K562 (cell line): ENCODE measurements around the gene INSIG1. TPM values are rescaled to one million over a fixed set of nuclear protein-coding genes. Genes with fewer than 3 reads are reported as not detected.
A peak's percentile ranks its signal among the peaks of the same experiment; 100 is the strongest.

Source experiments
- ATAC-seq: fragments of 200-7000 bp; cut with Tn5 transposase; 3 replicates; pipeline ENCODE4 v1.9.1; 2020; ENCODE audit warnings: moderate library complexity
- BruUV-seq: library from RNA; stranded (reverse); fragments of 400-500 nt; replicated peaks from 2 replicates; lab custom pipeline; 2021; lab: Mats Ljungman, UMichigan
- CTCF ChIA-PET: fragments of 300-600 bp; formaldehyde crosslinking; extraction: SDS; loops from one replicate; lab custom pipeline; 2021; ENCODE audit warnings: low intra/inter-chr PET ratio; lab: Yijun Ruan, JAX
- POLR2A ChIA-PET: fragments of 300-600, 350-650 bp; sonication (Branson Sonifier 250); formaldehyde crosslinking; extraction: SDS; loops from one replicate; lab custom pipeline; 2021; ENCODE audit warnings: antibody characterized with exemption, inconsistent platforms; lab: Yijun Ruan, JAX
- DNase-seq, 4 experiments: peaks; one replicate each; pipeline versions ENCODE4 v3.0.0 to v3.0.0-alpha.2; 2011 to 2018; ENCODE audit warnings: low spot score in 3 of 4, mixed read lengths in 3 of 4; ENCODE audit errors: extremely low read depth in 1 of 4
- FAIRE-seq: peaks from 2 replicates; lab custom pipeline; 2011; peaks lifted over from hg19 to GRCh38; lab: Jason Lieb, UNC
- H2AFZ ChIP-seq: 2 replicates; pipeline ENCODE4 v1.6.0; 2011; ENCODE audit warnings: low read depth, low read length, control low read depth, inconsistent platforms
- H3K27ac ChIP-seq: fragments of 200-600 bp; 3 replicates; pipeline ENCODE4 v1.8.0; 2011; ENCODE audit warnings: low read depth, mild to moderate bottlenecking, control low read depth, inconsistent platforms, low read length, moderate library complexity, mixed read lengths; ENCODE audit errors: extremely low read depth
- H3K27me3 ChIP-seq, 2 experiments: fragments of 300-600 bp in 1 of 2; 2 replicates in 1 of 2; 3 replicates in 1 of 2; pipeline versions ENCODE4 v1.6.0 to v1.8.0; 2011; ENCODE audit warnings: inconsistent platforms in 2 of 2, low read length in 2 of 2, mild to moderate bottlenecking in 1 of 2, mixed read lengths in 1 of 2, moderate library complexity in 1 of 2; ENCODE audit not compliant: control insufficient read depth in 2 of 2, insufficient read depth in 2 of 2
- H3K36me3 ChIP-seq: fragments of 300-600 bp; 3 replicates; pipeline ENCODE4 v1.8.0; 2011; ENCODE audit warnings: mild to moderate bottlenecking, low read length, inconsistent platforms; ENCODE audit not compliant: control insufficient read depth, insufficient read depth
- H3K4me1 ChIP-seq, 2 experiments: fragments of 200-600 bp in 1 of 2; replicated peaks in 1 of 2; 2 replicates in 1 of 2; 3 replicates in 1 of 2; pipeline versions ENCODE4 v1.5.1 to v1.8.0; 2011; ENCODE audit warnings: inconsistent platforms in 2 of 2, low read length in 2 of 2, mild to moderate bottlenecking in 1 of 2, mixed read lengths in 1 of 2, moderate library complexity in 1 of 2; ENCODE audit not compliant: control insufficient read depth in 2 of 2, insufficient read depth in 2 of 2
- H3K4me2 ChIP-seq: 2 replicates; pipeline ENCODE4 v1.6.1; 2011; ENCODE audit warnings: low read length, control low read depth, inconsistent platforms, mixed read lengths; ENCODE audit not compliant: insufficient read depth
- H3K4me3 ChIP-seq: fragments of 200-600 bp; sonication (generic), shearing (Covaris generic); 2 replicates; pipeline ENCODE4 v1.5.1; 2016; ENCODE audit warnings: control low read depth, inconsistent platforms
- H3K79me2 ChIP-seq: fragments of 200-600 bp; 3 replicates; pipeline ENCODE4 v1.8.0; 2011; ENCODE audit warnings: low read length, inconsistent platforms; ENCODE audit not compliant: control insufficient read depth, insufficient read depth
- H3K9ac ChIP-seq, 2 experiments: 2 replicates each; pipeline versions ENCODE4 v1.6.0 to v1.6.1; 2011; ENCODE audit warnings: low read depth in 2 of 2, low read length in 2 of 2, control low read depth in 1 of 2, inconsistent platforms in 1 of 2, mild to moderate bottlenecking in 1 of 2, mixed read lengths in 1 of 2; ENCODE audit not compliant: insufficient read depth in 1 of 2
- H3K9me1 ChIP-seq: one replicate; pipeline ENCODE4 v1.6.0; 2011; ENCODE audit warnings: inconsistent platforms, mild to moderate bottlenecking, low read length, moderate library complexity; ENCODE audit not compliant: control insufficient read depth, insufficient read depth
- H3K9me3 ChIP-seq: replicated peaks from 2 replicates; pipeline ENCODE4 v1.5.1; 2011; ENCODE audit warnings: low read depth, low read length, inconsistent platforms; ENCODE audit not compliant: control insufficient read depth, insufficient read depth
- H4K20me1 ChIP-seq: replicated peaks from 2 replicates; pipeline ENCODE4 v1.6.1; 2011; ENCODE audit warnings: low read length, inconsistent platforms, mixed read lengths; ENCODE audit not compliant: control insufficient read depth, insufficient read depth
- BMI1 ChIP-seq: fragments of 150-350 bp; IDR thresholded peaks from 2 replicates; pipeline ENCODE4 v1.6.1; 2014; ENCODE audit warnings: low read length
- TBL1XR1 ChIP-seq, 2 experiments: IDR thresholded peaks; 2 replicates each; pipeline ENCODE4 v1.6.1; 2012; ENCODE audit warnings: improper control_type of control experiment in 2 of 2, low read length in 2 of 2, mild to moderate bottlenecking in 1 of 2
- ZNF507 ChIP-seq: conservative IDR thresholded peaks from 2 replicates; pipeline ENCODE4 v1.6.1; 2017; ENCODE audit warnings: missing genetic modification characterization, missing compliant biosample characterization
- WGBS: fragments of 100-300 bp; shearing (Covaris generic); methylation state at CpG from one replicate; pipeline ENCODE4 v1.1.6; 2016; ENCODE audit warnings: low coverage, mixed read lengths; ENCODE audit not compliant: insufficient coverage; ENCODE audit errors: missing lambda C conversion rate; 5-methylcytosine and 5-hydroxymethylcytosine counted together
- in situ Hi-C: fragments of 300-500 bp; cut with MboI; formaldehyde crosslinking; loops from 4 replicates; pipeline ENCODE4 v1.15.0; 2018; ENCODE audit warnings: inconsistent platforms, mixed read lengths
- intact Hi-C: fragments of 100-400 bp; cut with micrococcal nuclease; formaldehyde crosslinking; loops from 2 replicates; pipeline ENCODE4 v1.14.2; 2022
- polyA plus RNA-seq, 8 experiments: library from polyadenylated mRNA; depleted of rRNA in 4 of 8; stranded (reverse) in 5 of 8; unstranded in 3 of 8; fragments of >200 nt; fragmentation: Nextera tagmentation in 2 of 8; fragmentation: Illumina TruSeq in 1 of 8; extraction: Ambion mirVana in 2 of 8; extraction: Trizol in 1 of 8; gene quantifications; 2 replicates each; pipeline versions ENCODE4 v1.2.1 to v1.2.3, GENCODE V29; 2011 to 2014; ENCODE audit warnings: inconsistent platforms in 1 of 8, missing spikeins in 1 of 8
- total RNA-seq, 7 experiments: library from RNA; depleted of rRNA in 6 of 7; stranded (reverse); fragments of >200 nt in 6 of 7; fragmentation: Illumina TruSeq in 2 of 7; extraction: Trizol in 2 of 7; gene quantifications; 2 replicates each; pipeline versions ENCODE4 v1.2.1 to v1.2.3, GENCODE V29; 2011 to 2021; ENCODE audit warnings: low replicate concordance in 1 of 7

Gene INSIG1
- total and polyA plus RNA-seq, 9 of the 15 experiments (the other 6 are each of a cell fraction or from before 2014, with no cell fraction given), result 57.1 to 787 (median 238) TPM

- H3K36me3 ChIP-seq, result no peaks in the 10 kb centered on the region
- no peak for TF ChIP-seq TBL1XR1 (IDR thresholded peaks at IDR 0.05; ENCODE audit: low read length in 2 of 2)
- POLR2A ChIA-PET, result interaction anchor here (0.6 to 1.4 kb wide), 4 partner anchors 10 to 24 kb away, joined by 3 to 6 read pairs (median 4); partner anchors contain the start of gene INSIG1
- peaks cover 70 to 84% of the 10 kb centered on the region in 2 experiments for H3K27me3 ChIP-seq
- ATAC-seq (no peak), DNase-seq (no peak), FAIRE-seq (no peak)
- CTCF ChIA-PET, result no interaction called here
- in situ Hi-C loops (no loop called here), intact Hi-C loops (no loop called here)
- BruUV-seq, result no TSS peak
- no peaks in the 10 kb centered on the region for H3K9me3 ChIP-seq
- no peak overlapping the region for H2AFZ ChIP-seq
- H3K4me2 ChIP-seq, result no peak overlapping the region
- no peak overlapping the region for H3K4me3 ChIP-seq
- no peak overlapping the region for H3K9ac ChIP-seq
- no peaks in the 10 kb centered on the region for H4K20me1 ChIP-seq
- H3K79me2 ChIP-seq, result no peaks in the 10 kb centered on the region
- peaks cover 0 to 9% of the 10 kb centered on the region in 2 experiments; a peak in 4 of 5 replicates for H3K4me1 ChIP-seq
- WGBS, result 2% methylated on average over 6 of the region's 6 CpGs
- H3K9me1 ChIP-seq, result no peaks in the 10 kb centered on the region
- no peak overlapping the region for H3K27ac ChIP-seq
Observed at GRCh38 chr7:155282671-155283070, 15.0 kb upstream of the INSIG1 start.

GRCh38 chr7:155283565-155284194 lies 14.0 kb upstream of the INSIG1 start:
- ATAC-seq (no peak), FAIRE-seq (no peak), DNase-seq (no peak)
- no peaks in the 10 kb centered on the region for H4K20me1 ChIP-seq
- H3K79me2 ChIP-seq, result no peaks in the 10 kb centered on the region
- in situ Hi-C loops, result no loop called here
- H3K27me3 ChIP-seq, result peaks cover 61 to 81% of the 10 kb centered on the region in 2 experiments
- no TSS peak for BruUV-seq
- TF ChIP-seq BMI1 (0 out of 2 replicates have a peak, but pooled peaks have one; percentile 15), ZNF507 (tag) (no peak)
- POLR2A ChIA-PET, result interaction anchor here (1.0 to 1.4 kb wide), 3 partner anchors 9 to 14 kb away, joined by 3 to 6 read pairs (median 4); partner anchors contain the start of gene INSIG1
- no peak overlapping the region for H2AFZ ChIP-seq
- CTCF ChIA-PET, result no interaction called here
- H3K9me1 ChIP-seq, result no peaks in the 10 kb centered on the region
- no peaks in the 10 kb centered on the region for H3K36me3 ChIP-seq
- H3K4me2 ChIP-seq, result no peak overlapping the region
- WGBS, result 2% methylated on average over 2 of the region's 2 CpGs
- no peaks in the 10 kb centered on the region for H3K9me3 ChIP-seq
- intact Hi-C loops, result no loop called here
- no peak overlapping the region for H3K27ac ChIP-seq
- H3K4me1 ChIP-seq, result peaks cover 2 to 4% of the 10 kb centered on the region in 2 experiments; a peak in 3 of 5 replicates
- H3K4me3 ChIP-seq, result no peak overlapping the region
- no peak overlapping the region for H3K9ac ChIP-seq
